Common myeloid progenitor, CD34-positive (primary cell): Measurements from ENCODE around the gene PTPRT.

ENCODE experiments used
- CTCF ChIA-PET: fragments of 350-600 bp; sonication (Branson Sonifier 250); formaldehyde crosslinking; loops from one replicate; lab custom pipeline; 2021; ENCODE audit warnings: antibody characterized with exemption; lab: Charles Lee
- POLR2A ChIA-PET: fragments of 350-600 bp; sonication (Branson Sonifier 250); formaldehyde crosslinking; loops from one replicate; lab custom pipeline; 2021; ENCODE audit warnings: antibody characterized with exemption; lab: Charles Lee
- DNase-seq, 3 donors: peaks; one replicate each; pipeline versions ENCODE4 v3.0.0 to v3.0.0-alpha.2; 2013
- H3K27ac ChIP-seq, 2 experiments: 1 replicate in 1 of 2; 2 replicates in 1 of 2; pipeline ENCODE4 v1.7.0; 2013; ENCODE audit warnings: inconsistent platforms in 2 of 2, low read length in 2 of 2, mild to moderate bottlenecking in 2 of 2, low read depth in 1 of 2, moderate library complexity in 1 of 2; ENCODE audit not compliant: severe bottlenecking in 2 of 2, insufficient read depth in 1 of 2, poor library complexity in 1 of 2
- H3K27me3 ChIP-seq, 5 experiments: replicated peaks in 2 of 5; 1 replicate in 3 of 5; 2 replicates in 2 of 5; pipeline versions ENCODE4 v1.6.1 to v1.7.0; 2013; ENCODE audit warnings: low read length in 4 of 5, mild to moderate bottlenecking in 2 of 5, moderate library complexity in 2 of 5, inconsistent platforms in 1 of 5; ENCODE audit not compliant: insufficient read depth in 5 of 5, control insufficient read depth in 4 of 5
- H3K36me3 ChIP-seq, 4 experiments: 1 replicate in 2 of 4; 2 replicates in 2 of 4; pipeline versions ENCODE4 v1.6.1 to v1.7.0; 2013; ENCODE audit warnings: low read length in 3 of 4, control low read depth in 1 of 4, mild to moderate bottlenecking in 1 of 4; ENCODE audit not compliant: control insufficient read depth in 4 of 4, insufficient read depth in 4 of 4
- H3K4me1 ChIP-seq, 4 experiments: 1 replicate in 3 of 4; 2 replicates in 1 of 4; pipeline versions ENCODE4 v1.6.1 to v1.7.1; 2013; ENCODE audit warnings: low read length in 3 of 4, mild to moderate bottlenecking in 3 of 4, control low read depth in 1 of 4, inconsistent platforms in 1 of 4, moderate library complexity in 1 of 4; ENCODE audit not compliant: control insufficient read depth in 4 of 4, insufficient read depth in 4 of 4; ENCODE audit errors: control extremely low read depth in 1 of 4
- H3K4me3 ChIP-seq, 7 experiments: 1 replicate in 4 of 7; 2 replicates in 3 of 7; pipeline versions ENCODE4 v1.5.1 to v1.7.0; 2013; ENCODE audit warnings: mild to moderate bottlenecking in 7 of 7, low read length in 6 of 7, moderate library complexity in 6 of 7, inconsistent platforms in 2 of 7, low read depth in 2 of 7, control low read depth in 1 of 7; ENCODE audit not compliant: insufficient read depth in 4 of 7, control insufficient read depth in 1 of 7; ENCODE audit errors: extremely low read depth in 1 of 7
- H3K9me3 ChIP-seq, 5 experiments: 1 replicate in 4 of 5; 2 replicates in 1 of 5; pipeline versions ENCODE4 v1.6.1 to v1.7.1; 2013; ENCODE audit warnings: low read length in 4 of 5, mild to moderate bottlenecking in 2 of 5, inconsistent platforms in 1 of 5, low read depth in 1 of 5, moderate library complexity in 1 of 5; ENCODE audit not compliant: control insufficient read depth in 4 of 5, insufficient read depth in 2 of 5; ENCODE audit errors: control extremely low read depth in 1 of 5
- WGBS: methylation state at CpG from one replicate; pipeline ENCODE4 v1.1.5; 2013; ENCODE audit not compliant: insufficient coverage; 5-methylcytosine and 5-hydroxymethylcytosine counted together

PTPRT gene

DNA sequence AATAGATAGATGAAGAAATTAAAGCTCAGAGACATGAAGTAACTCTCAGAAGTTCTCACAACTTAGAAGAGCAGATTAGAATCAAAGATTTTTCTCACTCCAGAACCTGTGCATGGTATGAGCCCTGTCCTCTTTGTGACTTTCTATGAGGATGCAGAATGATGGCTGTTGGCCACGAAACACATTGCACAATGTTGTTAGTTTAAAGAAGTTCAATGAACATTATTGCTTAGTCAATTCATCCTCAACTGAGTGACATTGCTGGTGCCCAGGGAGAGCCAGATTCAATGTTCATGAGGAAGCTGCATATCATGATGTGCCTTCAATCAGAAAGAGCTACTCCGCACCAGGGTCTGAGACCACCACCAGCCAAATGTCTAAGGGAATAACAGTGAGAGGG, 633.1 kb downstream of the PTPRT start:
- Histone ChIP-seq H3K36me3 (no peaks in the 10 kb centered on the region), H3K9me3 (no peaks in the 10 kb centered on the region), H3K27ac (no peak overlapping the region), H3K4me3 (no peak overlapping the region), H3K4me1 (no peaks in the 10 kb centered on the region), H3K27me3 (no peaks in the 10 kb centered on the region)
- CTCF ChIA-PET: no interaction called here
- WGBS: 100% methylated on average over 1 of the region's 2 CpGs
- POLR2A ChIA-PET: no interaction called here
- DNase-seq: no peak

- Histone ChIP-seq H3K9me3 (no peaks in the 10 kb centered on the region), H3K27me3 (no peaks in the 10 kb centered on the region), H3K4me1 (no peaks in the 10 kb centered on the region), H3K36me3 (no peaks in the 10 kb centered on the region), H3K27ac (no peak overlapping the region), H3K4me3 (no peak overlapping the region)
- WGBS: 86% methylated on average over 1 of the region's 2 CpGs
- ChIA-PET POLR2A (no interaction called here), CTCF (no interaction called here)
- no peak for DNase-seq
These were observed 636.3 kb downstream of the PTPRT start for GRCh38 chr20:42553374-42553773.

DNA sequence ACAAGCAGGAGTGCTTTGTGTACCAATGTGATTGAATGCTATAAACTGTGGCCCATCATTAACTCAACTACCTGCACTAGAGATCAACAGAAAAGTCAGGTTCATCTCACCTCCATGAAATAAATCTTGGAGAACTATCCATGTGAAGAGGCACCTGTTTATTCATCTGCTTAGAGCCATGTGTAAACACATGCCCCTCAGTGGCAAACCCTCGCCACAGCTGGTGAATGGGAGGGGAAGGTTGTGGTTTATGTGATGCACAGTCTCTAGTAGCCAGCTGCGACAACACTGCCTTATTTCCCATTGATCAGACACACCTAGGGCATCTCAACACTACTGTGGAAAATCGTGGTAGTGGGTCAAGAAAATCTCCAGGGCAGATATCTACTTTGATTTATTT, 640.2 kb downstream of the PTPRT start:
- Histone ChIP-seq H3K27ac (no peak overlapping the region), H3K9me3 (no peaks in the 10 kb centered on the region), H3K4me1 (no peaks in the 10 kb centered on the region), H3K36me3 (no peaks in the 10 kb centered on the region), H3K27me3 (peaks cover 0 to 2% (median 0%) of the 10 kb centered on the region in 5 experiments), H3K4me3 (no peak overlapping the region)
- WGBS: no CpG with 5 or more reads among the region's 3 CpGs
- POLR2A ChIA-PET: no interaction called here
- DNase-seq: no peak
- CTCF ChIA-PET: no interaction called here

GRCh38 chr20:42544926-42545325, 644.8 kb downstream of the PTPRT start:
- no peak overlapping the region for H3K4me3 ChIP-seq
- POLR2A ChIA-PET: no interaction called here
- no peaks in the 10 kb centered on the region for H3K36me3 ChIP-seq
- no peaks in the 10 kb centered on the region for H3K9me3 ChIP-seq
- 88% methylated on average over 5 of the region's 5 CpGs for WGBS
- no peak overlapping the region for H3K27ac ChIP-seq
- no peaks in the 10 kb centered on the region for H3K4me1 ChIP-seq
- peaks cover 0 to 2% (median 0%) of the 10 kb centered on the region in 5 experiments for H3K27me3 ChIP-seq
- CTCF ChIA-PET: no interaction called here
- DNase-seq: no peak

- ChIA-PET CTCF (interaction anchor here (0.6 kb wide), 1 partner anchor 328 kb away, joined by 3 read pairs; no protein-coding TSS in a partner anchor), POLR2A (no interaction called here)
- Histone ChIP-seq H3K27me3 (peaks cover 0 to 10% (median 0%) of the 10 kb centered on the region in 5 experiments), H3K27ac (no peak overlapping the region), H3K4me3 (no peak overlapping the region), H3K4me1 (peaks cover 0 to 11% (median 0%) of the 10 kb centered on the region in 4 experiments), H3K36me3 (no peaks in the 10 kb centered on the region), H3K9me3 (no peaks in the 10 kb centered on the region)
- 87% methylated on average over 8 of the region's 9 CpGs for WGBS
- DNase-seq: no peak
These were observed 656.9 kb downstream of the PTPRT start for GRCh38 chr20:42532831-42533230.

DNA sequence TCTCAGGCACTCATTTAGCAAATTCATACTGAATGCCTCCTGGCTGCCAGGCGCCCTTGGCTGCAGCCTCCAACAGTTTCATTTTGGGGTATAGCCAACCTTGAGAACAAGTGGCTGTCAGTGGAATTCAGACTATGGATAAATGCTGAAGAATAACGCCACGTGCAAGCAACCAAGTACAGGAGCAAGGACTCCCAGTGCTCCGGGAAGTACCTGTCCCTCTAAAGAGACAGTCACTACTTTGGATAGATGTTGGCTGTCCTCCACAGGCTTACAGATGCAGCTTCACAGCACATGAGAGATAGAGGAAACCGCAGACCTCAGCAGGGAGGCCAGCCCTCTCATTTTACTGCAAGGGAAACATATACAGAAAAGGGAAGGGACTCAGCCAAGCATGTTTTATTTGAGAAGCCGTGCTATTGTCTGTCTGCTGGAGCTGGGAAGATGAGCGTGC, 658.2 kb downstream of the PTPRT start:
- Histone ChIP-seq H3K27me3 (peaks cover 0 to 7% (median 0%) of the 10 kb centered on the region in 5 experiments), H3K36me3 (no peaks in the 10 kb centered on the region), H3K4me3 (no peak overlapping the region), H3K4me1 (peaks cover 0 to 11% (median 0%) of the 10 kb centered on the region in 4 experiments), H3K27ac (no peak overlapping the region), H3K9me3 (no peaks in the 10 kb centered on the region)
- WGBS: 71% methylated on average over 6 of the region's 7 CpGs
- POLR2A ChIA-PET: no interaction called here
- CTCF ChIA-PET: interaction anchor here (1.1 kb wide), 1 partner anchor 15 kb away, joined by 4 read pairs; no protein-coding TSS in a partner anchor
- DNase-seq: peak; percentile 10 to 50 (median 31)

GRCh38 chr20:42530855-42531448, 658.8 kb downstream of the PTPRT start:
- no peaks in the 10 kb centered on the region for H3K36me3 ChIP-seq
- ChIA-PET POLR2A (no interaction called here), CTCF (interaction anchor here (1.1 kb wide), 1 partner anchor 16 kb away, joined by 4 read pairs; no protein-coding TSS in a partner anchor)
- H3K27ac ChIP-seq: no peak overlapping the region
- H3K4me1 ChIP-seq: peaks cover 0 to 11% (median 0%) of the 10 kb centered on the region in 4 experiments
- H3K4me3 ChIP-seq: no peak overlapping the region
- WGBS: 7% methylated on average over 2 of the region's 4 CpGs
- peak; percentile 32 to 50 (median 49) for DNase-seq
- peaks cover 0 to 7% (median 0%) of the 10 kb centered on the region in 5 experiments for H3K27me3 ChIP-seq
- H3K9me3 ChIP-seq: no peaks in the 10 kb centered on the region
